Rectal smooth muscle tissue (tissue), 1 donor: Measurements from ENCODE around the gene TCF7L2.

Experiments
- H3K27ac ChIP-seq: one replicate; pipeline ENCODE4 v1.7.0; 2013; ENCODE audit warnings: low read depth, low read length, inconsistent platforms
- H3K27me3 ChIP-seq: one replicate; pipeline ENCODE4 v1.7.0; 2013; ENCODE audit warnings: low read length; ENCODE audit not compliant: control insufficient read depth, insufficient read depth
- H3K36me3 ChIP-seq: one replicate; pipeline ENCODE4 v1.7.0; 2013; ENCODE audit warnings: low read length; ENCODE audit not compliant: control insufficient read depth, insufficient read depth
- H3K4me1 ChIP-seq: one replicate; pipeline ENCODE4 v1.7.0; 2013; ENCODE audit warnings: low read length; ENCODE audit not compliant: control insufficient read depth, insufficient read depth
- H3K4me3 ChIP-seq: one replicate; pipeline ENCODE4 v1.7.0; 2013; ENCODE audit warnings: low read length
- H3K9ac ChIP-seq: one replicate; pipeline ENCODE4 v1.7.0; 2013; ENCODE audit warnings: low read length

The TCF7L2 gene

DNA sequence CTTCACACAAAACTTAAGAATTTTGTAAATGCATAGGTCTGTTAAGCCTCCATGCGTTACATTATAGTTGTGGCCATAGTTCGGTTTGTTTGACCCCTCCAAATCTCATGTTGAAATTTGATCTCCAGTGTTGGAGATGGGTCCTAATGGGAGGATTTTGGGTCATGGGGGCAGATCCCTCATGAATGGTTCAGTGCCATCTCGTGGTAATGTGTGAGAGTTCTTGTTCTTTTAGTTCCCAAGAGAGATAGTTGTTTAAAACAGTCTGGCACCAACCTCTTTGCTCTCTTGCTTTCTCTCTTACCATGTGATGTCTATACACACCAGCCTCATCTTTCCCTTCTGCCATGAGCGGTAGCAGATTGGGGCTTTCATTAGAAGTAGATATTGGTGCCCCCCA is 264.3 kb downstream of the TCF7L2 start:
- Histone ChIP-seq H3K9ac (no peak overlapping the region), H3K27ac (no peak overlapping the region), H3K36me3 (no peaks in the 10 kb centered on the region), H3K27me3 (no peaks in the 10 kb centered on the region), H3K4me1 (no peaks in the 10 kb centered on the region), H3K4me3 (no peak overlapping the region)

DNA sequence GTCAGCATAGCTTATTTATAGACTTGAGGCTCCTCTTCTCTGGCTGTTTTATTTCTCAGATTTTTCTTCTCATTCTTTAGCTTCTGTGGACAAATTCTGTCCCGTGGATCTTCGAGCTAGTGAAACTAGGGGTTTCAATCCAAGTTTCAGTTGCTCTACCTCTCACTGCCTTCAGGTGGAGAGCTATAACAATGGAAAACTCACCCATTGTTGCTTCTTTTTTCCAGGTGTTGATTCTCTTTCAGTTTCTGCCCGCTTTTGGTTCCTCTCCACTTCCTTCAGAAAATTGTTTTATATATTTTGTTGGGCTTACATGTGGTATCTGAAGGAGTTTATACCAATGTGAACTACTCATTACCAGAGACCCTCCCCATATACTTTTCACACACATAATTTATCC is 266.1 kb downstream of the TCF7L2 start:
- Histone ChIP-seq H3K27ac (no peak overlapping the region), H3K36me3 (no peaks in the 10 kb centered on the region), H3K27me3 (no peaks in the 10 kb centered on the region), H3K9ac (no peak overlapping the region), H3K4me1 (no peaks in the 10 kb centered on the region), H3K4me3 (no peak overlapping the region)
